Measurements from ENCODE around the gene POLR3H. TPM values are rescaled to one million over a fixed set of nuclear protein-coding genes. Genes with fewer than 3 reads are reported as not detected.
"Not testable (repeated sequence)": the region's sequence is repeated elsewhere in the genome, so short reads cannot be mapped to it uniquely, and the experiment has no call there.

Gene POLR3H
- polyA plus RNA-seq, 1 donor from 2014 or later = 28.0 TPM

DNA sequence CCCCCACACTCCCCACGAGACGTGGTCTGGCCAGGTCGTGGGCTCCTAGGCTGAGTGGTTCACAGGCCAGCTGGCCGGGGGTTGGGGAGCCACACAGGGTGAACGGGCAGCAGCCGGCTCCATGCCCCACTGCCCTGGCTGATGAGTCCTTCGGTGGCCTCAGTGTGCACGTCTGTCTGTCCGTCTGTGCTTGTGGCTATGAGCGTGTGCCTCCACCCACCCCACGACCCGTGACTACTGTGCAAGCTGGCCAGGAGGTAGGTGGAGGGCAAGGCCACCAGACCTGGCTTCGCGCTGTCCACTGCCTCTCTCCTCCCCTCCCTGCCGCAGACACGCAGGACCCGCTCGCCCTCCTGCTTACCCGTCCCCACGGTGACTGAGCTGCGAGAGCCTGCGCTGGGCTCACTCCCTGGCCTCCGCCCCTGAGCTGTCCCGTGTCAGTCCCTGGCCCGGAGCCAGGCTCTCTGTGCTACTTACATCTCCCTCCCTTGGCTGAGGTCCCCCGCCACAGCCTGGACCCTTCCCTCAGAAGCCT lies 30.6 kb upstream of the POLR3H start:
- Histone ChIP-seq H3K79me2 (replicated peaks; ENCODE audit: insufficient read depth, low read length) (no peaks in the 10 kb centered on the region), H3K9me2 (ENCODE audit: insufficient read depth, low read length) (no peaks in the 10 kb centered on the region), H3K27me3 (ENCODE audit: insufficient read depth, low read depth, low read length) (no peaks in the 10 kb centered on the region), H3K36me3 (ENCODE audit: insufficient read depth, low read length) (no peaks in the 10 kb centered on the region), H4K20me1 (ENCODE audit: insufficient read depth) (no peaks in the 10 kb centered on the region), H3K27ac (ENCODE audit: low read length) (no peak overlapping the region), H3K4me2 (ENCODE audit: low read length) (no peak overlapping the region), H3K9ac (ENCODE audit: low read length) (no peak overlapping the region), H3K4me3 (ENCODE audit: low read length) (no peak overlapping the region), H2AFZ (ENCODE audit: low read depth, low read length) (no peak overlapping the region), H3F3A (ENCODE audit: insufficient read depth, low read length, poor library complexity, severe bottlenecking) (no peaks in the 10 kb centered on the region), H3K9me3 (ENCODE audit: low read length) (no peaks in the 10 kb centered on the region)
- TF ChIP-seq, protein P1, sequence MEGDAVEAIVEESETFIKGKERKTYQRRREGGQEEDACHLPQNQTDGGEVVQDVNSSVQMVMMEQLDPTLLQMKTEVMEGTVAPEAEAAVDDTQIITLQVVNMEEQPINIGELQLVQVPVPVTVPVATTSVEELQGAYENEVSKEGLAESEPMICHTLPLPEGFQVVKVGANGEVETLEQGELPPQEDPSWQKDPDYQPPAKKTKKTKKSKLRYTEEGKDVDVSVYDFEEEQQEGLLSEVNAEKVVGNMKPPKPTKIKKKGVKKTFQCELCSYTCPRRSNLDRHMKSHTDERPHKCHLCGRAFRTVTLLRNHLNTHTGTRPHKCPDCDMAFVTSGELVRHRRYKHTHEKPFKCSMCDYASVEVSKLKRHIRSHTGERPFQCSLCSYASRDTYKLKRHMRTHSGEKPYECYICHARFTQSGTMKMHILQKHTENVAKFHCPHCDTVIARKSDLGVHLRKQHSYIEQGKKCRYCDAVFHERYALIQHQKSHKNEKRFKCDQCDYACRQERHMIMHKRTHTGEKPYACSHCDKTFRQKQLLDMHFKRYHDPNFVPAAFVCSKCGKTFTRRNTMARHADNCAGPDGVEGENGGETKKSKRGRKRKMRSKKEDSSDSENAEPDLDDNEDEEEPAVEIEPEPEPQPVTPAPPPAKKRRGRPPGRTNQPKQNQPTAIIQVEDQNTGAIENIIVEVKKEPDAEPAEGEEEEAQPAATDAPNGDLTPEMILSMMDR (IDR thresholded peaks at IDR 0.05; ENCODE audit: poor library complexity, severe bottlenecking) = no peak
- TF ChIP-seq, protein P2, sequence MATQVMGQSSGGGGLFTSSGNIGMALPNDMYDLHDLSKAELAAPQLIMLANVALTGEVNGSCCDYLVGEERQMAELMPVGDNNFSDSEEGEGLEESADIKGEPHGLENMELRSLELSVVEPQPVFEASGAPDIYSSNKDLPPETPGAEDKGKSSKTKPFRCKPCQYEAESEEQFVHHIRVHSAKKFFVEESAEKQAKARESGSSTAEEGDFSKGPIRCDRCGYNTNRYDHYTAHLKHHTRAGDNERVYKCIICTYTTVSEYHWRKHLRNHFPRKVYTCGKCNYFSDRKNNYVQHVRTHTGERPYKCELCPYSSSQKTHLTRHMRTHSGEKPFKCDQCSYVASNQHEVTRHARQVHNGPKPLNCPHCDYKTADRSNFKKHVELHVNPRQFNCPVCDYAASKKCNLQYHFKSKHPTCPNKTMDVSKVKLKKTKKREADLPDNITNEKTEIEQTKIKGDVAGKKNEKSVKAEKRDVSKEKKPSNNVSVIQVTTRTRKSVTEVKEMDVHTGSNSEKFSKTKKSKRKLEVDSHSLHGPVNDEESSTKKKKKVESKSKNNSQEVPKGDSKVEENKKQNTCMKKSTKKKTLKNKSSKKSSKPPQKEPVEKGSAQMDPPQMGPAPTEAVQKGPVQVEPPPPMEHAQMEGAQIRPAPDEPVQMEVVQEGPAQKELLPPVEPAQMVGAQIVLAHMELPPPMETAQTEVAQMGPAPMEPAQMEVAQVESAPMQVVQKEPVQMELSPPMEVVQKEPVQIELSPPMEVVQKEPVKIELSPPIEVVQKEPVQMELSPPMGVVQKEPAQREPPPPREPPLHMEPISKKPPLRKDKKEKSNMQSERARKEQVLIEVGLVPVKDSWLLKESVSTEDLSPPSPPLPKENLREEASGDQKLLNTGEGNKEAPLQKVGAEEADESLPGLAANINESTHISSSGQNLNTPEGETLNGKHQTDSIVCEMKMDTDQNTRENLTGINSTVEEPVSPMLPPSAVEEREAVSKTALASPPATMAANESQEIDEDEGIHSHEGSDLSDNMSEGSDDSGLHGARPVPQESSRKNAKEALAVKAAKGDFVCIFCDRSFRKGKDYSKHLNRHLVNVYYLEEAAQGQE (IDR thresholded peaks at IDR 0.05; ENCODE audit: borderline replicate concordance) = no peak
- TF ChIP-seq POLR2AphosphoS5 (IDR thresholded peaks at IDR 0.05) (no peak), MXI1 (conservative IDR thresholded peaks at IDR 0.05; ENCODE audit: poor library complexity, severe bottlenecking) (no peak), RAD21 (conservative IDR thresholded peaks at IDR 0.05) (no peak), SMC3 (conservative IDR thresholded peaks at IDR 0.05; ENCODE audit: poor library complexity) (no peak), TAF1 (IDR thresholded peaks at IDR 0.05; ENCODE audit: low read depth) (no peak), EP300 (conservative IDR thresholded peaks at IDR 0.05; ENCODE audit: poor library complexity, severe bottlenecking) (no peak), EZH2 (IDR thresholded peaks at IDR 0.05; ENCODE audit: borderline replicate concordance, insufficient read depth, low read length, poor library complexity, severe bottlenecking) (no peak)

DNA sequence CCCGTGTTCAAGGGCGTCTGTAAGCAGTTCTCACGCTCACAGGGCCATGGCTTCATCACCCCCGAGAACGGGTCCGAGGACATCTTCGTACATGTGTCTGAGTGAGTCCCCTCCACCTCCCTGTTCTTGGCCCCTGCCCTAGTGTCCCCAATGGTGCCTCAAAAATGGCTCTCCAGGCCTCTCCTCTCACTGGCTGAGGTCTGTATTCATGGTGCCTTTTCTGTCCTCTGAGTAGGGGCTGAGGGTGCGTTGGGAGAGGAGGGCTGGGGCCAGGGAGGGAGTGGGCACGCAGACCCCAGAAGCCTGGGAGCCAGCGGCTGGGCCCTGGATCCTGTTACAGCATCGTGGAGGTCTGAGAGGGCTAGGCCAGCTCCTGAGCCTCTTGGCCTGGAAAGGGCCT lies 29.4 kb upstream of the POLR3H start:
- Histone ChIP-seq H3K36me3 (ENCODE audit: insufficient read depth, low read length) (no peaks in the 10 kb centered on the region), H2AFZ (ENCODE audit: low read depth, low read length) (no peak overlapping the region)

DNA sequence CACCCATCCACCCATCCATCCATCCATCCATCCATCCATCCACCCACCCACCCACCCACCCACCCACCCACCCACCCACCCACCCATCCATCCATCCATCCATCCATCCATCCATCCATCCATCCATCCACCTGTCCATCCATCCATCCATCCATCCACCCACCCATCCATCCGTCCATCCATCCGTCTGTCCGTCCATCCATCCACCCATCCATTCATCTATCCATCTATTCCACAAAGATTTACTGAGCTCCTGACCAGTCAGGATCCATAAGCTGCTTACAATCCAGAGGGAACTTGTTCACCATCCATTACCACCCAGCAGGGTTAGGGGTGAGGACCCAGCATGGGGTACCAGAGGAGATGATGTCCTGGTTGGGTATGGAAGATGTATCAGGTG lies 28.0 kb upstream of the POLR3H start:
- H3K4me3 ChIP-seq (ENCODE audit: low read length); H3K36me3 ChIP-seq (ENCODE audit: insufficient read depth, low read length); H3K9me2 ChIP-seq (ENCODE audit: insufficient read depth, low read length); H2AFZ ChIP-seq (ENCODE audit: low read depth, low read length); H3K27ac ChIP-seq (ENCODE audit: low read length); H3K79me2 ChIP-seq (replicated peaks; ENCODE audit: insufficient read depth, low read length); H3K9me3 ChIP-seq (ENCODE audit: low read length); H3K9ac ChIP-seq (ENCODE audit: low read length); H3K4me2 ChIP-seq (ENCODE audit: low read length); H3F3A ChIP-seq (ENCODE audit: insufficient read depth, low read length, poor library complexity, severe bottlenecking); H4K20me1 ChIP-seq (ENCODE audit: insufficient read depth); H3K27me3 ChIP-seq (ENCODE audit: insufficient read depth, low read depth, low read length): not testable (repeated sequence)

More for the DNA sequence above, 29.4 kb upstream of the POLR3H start:
- no peak overlapping the region for H3K9ac ChIP-seq (ENCODE audit: low read length)
- TF ChIP-seq TAF1 (IDR thresholded peaks at IDR 0.05; ENCODE audit: low read depth) = no peak
- H3F3A ChIP-seq (ENCODE audit: insufficient read depth, low read length, poor library complexity, severe bottlenecking) = no peaks in the 10 kb centered on the region
- H3K4me3 ChIP-seq (ENCODE audit: low read length) = no peak overlapping the region
- no peaks in the 10 kb centered on the region for H3K9me2 ChIP-seq (ENCODE audit: insufficient read depth, low read length)
- H3K9me3 ChIP-seq (ENCODE audit: low read length) = no peaks in the 10 kb centered on the region
- H3K27ac ChIP-seq (ENCODE audit: low read length) = no peak overlapping the region
- H3K27me3 ChIP-seq (ENCODE audit: insufficient read depth, low read depth, low read length) = no peaks in the 10 kb centered on the region
- H3K4me2 ChIP-seq (ENCODE audit: low read length) = no peak overlapping the region
- no peaks in the 10 kb centered on the region for H3K79me2 ChIP-seq (replicated peaks; ENCODE audit: insufficient read depth, low read length)
- no peaks in the 10 kb centered on the region for H4K20me1 ChIP-seq (ENCODE audit: insufficient read depth)

Data from neural cell (in vitro differentiated cells).